ENCODE data around the gene CDADC1. TPM values are rescaled to one million over a fixed set of nuclear protein-coding genes. Genes with fewer than 3 reads are reported as not detected.

Gene CDADC1
- total and polyA plus RNA-seq, 10 of the 15 experiments (the other 5 are each of a cell fraction or from before 2014, with no cell fraction given): 2.6 to 7.3 (median 5.2) TPM

DNA sequence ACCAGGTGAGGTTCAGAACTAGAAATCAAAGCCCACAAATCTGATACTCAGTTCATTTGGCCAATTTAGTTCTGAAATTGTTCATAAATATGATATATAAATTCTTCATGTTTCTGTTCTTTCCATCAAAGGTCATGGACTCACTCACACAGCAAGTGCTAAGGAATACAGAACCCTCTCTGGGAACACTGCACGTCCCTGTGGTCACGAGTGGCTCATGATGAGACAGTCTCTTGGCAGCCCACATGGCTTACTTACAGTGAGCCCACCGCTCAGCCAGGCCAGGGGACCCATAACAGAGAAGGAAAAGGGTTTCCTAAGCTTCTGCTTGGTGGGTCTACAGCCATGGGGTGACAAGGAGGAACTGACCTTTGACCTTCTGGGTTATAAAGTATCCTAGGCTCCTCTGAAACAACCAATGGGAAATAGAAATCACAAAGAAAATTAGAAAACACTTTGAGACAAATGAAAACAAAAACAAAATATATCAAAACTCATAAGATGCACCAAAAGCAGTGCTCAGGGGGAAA lies 67.4 kb downstream of the CDADC1 start:
- Histone ChIP-seq H3K79me2 (ENCODE audit: control insufficient read depth, insufficient read depth, low read length) (no peaks in the 10 kb centered on the region), H3K36me3 (ENCODE audit: control insufficient read depth in 2 of 2, insufficient read depth in 2 of 2, low read length in 1 of 2) (no peaks in the 10 kb centered on the region), H3K4me3 (no peak overlapping the region), H3K9me3 (replicated peaks; ENCODE audit: control insufficient read depth, insufficient read depth, low read length) (no peaks in the 10 kb centered on the region), H2AFZ (ENCODE audit: control insufficient read depth, low read depth, low read length) (no peak overlapping the region), H3K4me1 (ENCODE audit: control insufficient read depth, insufficient read depth, low read length) (no peaks in the 10 kb centered on the region), H3K4me2 (ENCODE audit: control insufficient read depth, insufficient read depth) (no peak overlapping the region), H3K27me3 (replicated peaks in 1 of 2; ENCODE audit: control insufficient read depth in 2 of 2, insufficient read depth in 2 of 2, low read length in 1 of 2) (no peaks in the 10 kb centered on the region), H4K20me1 (ENCODE audit: control insufficient read depth, insufficient read depth) (no peaks in the 10 kb centered on the region), H3K27ac (ENCODE audit: control insufficient read depth, insufficient read depth) (no peak overlapping the region), H3K9ac (ENCODE audit: control insufficient read depth, insufficient read depth, low read length) (no peak overlapping the region)
- ChIA-PET CTCF (no interaction called here), SMC1A (ENCODE audit: uncharacterized antibody, unreplicated experiment) (no interaction called here), RAD21 (ENCODE audit: unreplicated experiment) (no interaction called here), POLR2A (no interaction called here)
- FAIRE-seq: no peak
- no peak for ATAC-seq
- BruUV-seq (replicated peaks): no TSS peak
- WGBS (ENCODE audit: insufficient coverage, insufficient replicate concordance, low lambda C conversion rate, missing lambda C conversion rate): 64% methylated on average over 3 of the region's 3 CpGs
- TF ChIP-seq FOS (IDR thresholded peaks at IDR 0.05; ENCODE audit: borderline replicate concordance, extremely low read depth, insufficient read length) (no peak), NR2C1 (IDR thresholded peaks at IDR 0.05) (no peak), NFIC (IDR thresholded peaks at IDR 0.05; ENCODE audit: low read depth, low read length) (no peak), IRF4 (IDR thresholded peaks at IDR 0.05; ENCODE audit: low read depth, low read length) (no peak), PML (IDR thresholded peaks at IDR 0.05; ENCODE audit: low read length) (no peak), NR2F1 (conservative IDR thresholded peaks at IDR 0.05) (no peak), NBN (IDR thresholded peaks at IDR 0.05) (no peak), MYB (IDR thresholded peaks at IDR 0.05; ENCODE audit: borderline replicate concordance, low read depth, low read length) (no peak), SUZ12 (IDR thresholded peaks at IDR 0.05; ENCODE audit: unreplicated experiment) (no peak), BHLHE40 (IDR thresholded peaks at IDR 0.05; ENCODE audit: borderline replicate concordance in 1 of 2, low read depth in 2 of 2, low read length in 1 of 2) (no peak), RAD21 (IDR thresholded peaks at IDR 0.05; ENCODE audit: insufficient read depth, low read depth, low read length) (no peak), YY1 (IDR thresholded peaks at IDR 0.05; ENCODE audit: low read depth, low read length) (no peak), SIX5 (IDR thresholded peaks at IDR 0.05; ENCODE audit: low read depth, low read length, severe bottlenecking) (no peak), POLR2AphosphoS2 (IDR thresholded peaks at IDR 0.05; ENCODE audit: low read depth, low read length) (no peak)
- TF ChIP-seq, protein P1, sequence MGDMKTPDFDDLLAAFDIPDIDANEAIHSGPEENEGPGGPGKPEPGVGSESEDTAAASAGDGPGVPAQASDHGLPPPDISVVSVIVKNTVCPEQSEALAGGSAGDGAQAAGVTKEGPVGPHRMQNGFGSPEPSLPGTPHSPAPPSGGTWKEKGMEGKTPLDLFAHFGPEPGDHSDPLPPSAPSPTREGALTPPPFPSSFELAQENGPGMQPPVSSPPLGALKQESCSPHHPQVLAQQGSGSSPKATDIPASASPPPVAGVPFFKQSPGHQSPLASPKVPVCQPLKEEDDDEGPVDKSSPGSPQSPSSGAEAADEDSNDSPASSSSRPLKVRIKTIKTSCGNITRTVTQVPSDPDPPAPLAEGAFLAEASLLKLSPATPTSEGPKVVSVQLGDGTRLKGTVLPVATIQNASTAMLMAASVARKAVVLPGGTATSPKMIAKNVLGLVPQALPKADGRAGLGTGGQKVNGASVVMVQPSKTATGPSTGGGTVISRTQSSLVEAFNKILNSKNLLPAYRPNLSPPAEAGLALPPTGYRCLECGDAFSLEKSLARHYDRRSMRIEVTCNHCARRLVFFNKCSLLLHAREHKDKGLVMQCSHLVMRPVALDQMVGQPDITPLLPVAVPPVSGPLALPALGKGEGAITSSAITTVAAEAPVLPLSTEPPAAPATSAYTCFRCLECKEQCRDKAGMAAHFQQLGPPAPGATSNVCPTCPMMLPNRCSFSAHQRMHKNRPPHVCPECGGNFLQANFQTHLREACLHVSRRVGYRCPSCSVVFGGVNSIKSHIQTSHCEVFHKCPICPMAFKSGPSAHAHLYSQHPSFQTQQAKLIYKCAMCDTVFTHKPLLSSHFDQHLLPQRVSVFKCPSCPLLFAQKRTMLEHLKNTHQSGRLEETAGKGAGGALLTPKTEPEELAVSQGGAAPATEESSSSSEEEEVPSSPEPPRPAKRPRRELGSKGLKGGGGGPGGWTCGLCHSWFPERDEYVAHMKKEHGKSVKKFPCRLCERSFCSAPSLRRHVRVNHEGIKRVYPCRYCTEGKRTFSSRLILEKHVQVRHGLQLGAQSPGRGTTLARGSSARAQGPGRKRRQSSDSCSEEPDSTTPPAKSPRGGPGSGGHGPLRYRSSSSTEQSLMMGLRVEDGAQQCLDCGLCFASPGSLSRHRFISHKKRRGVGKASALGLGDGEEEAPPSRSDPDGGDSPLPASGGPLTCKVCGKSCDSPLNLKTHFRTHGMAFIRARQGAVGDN (IDR thresholded peaks at IDR 0.05): no peak
- TF ChIP-seq, protein P2, sequence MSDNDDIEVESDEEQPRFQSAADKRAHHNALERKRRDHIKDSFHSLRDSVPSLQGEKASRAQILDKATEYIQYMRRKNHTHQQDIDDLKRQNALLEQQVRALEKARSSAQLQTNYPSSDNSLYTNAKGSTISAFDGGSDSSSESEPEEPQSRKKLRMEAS (IDR thresholded peaks at IDR 0.05; ENCODE audit: low read depth, low read length): no peak
- DNase-seq (ENCODE audit: low read depth, low spot score): no peak
- in situ Hi-C loops (cut with MboI) (no loop called here), intact Hi-C loops (cut with micrococcal nuclease; ENCODE audit: unreplicated experiment) (no loop called here)

Data from GM12878 (cell line).